ENCODE results near the gene PPP1R7. TPM values are rescaled to one million over a fixed set of nuclear protein-coding genes. Genes with fewer than 3 reads are reported as not detected.

PPP1R7 gene
- total RNA-seq, 1 donor from 2014 or later = 61.5 TPM

GRCh38 chr2:241211276-241211675 lies 61.0 kb downstream of the PPP1R7 start:
- H3K4me3 ChIP-seq = no peak overlapping the region
- H3K4me1 ChIP-seq = no peaks in the 10 kb centered on the region
- no peak for DNase-seq
- H3K27ac ChIP-seq (replicated peaks) = no peak overlapping the region
- H3K36me3 ChIP-seq = no peaks in the 10 kb centered on the region
- no peaks in the 10 kb centered on the region for H3K9me3 ChIP-seq (replicated peaks)
- TF ChIP-seq CTCF (IDR thresholded peaks at IDR 0.05; ENCODE audit: borderline replicate concordance) = no peak
- no peaks in the 10 kb centered on the region for H3K27me3 ChIP-seq (ENCODE audit: low read depth)
- intact Hi-C loops (cut with micrococcal nuclease) = no loop called here

GRCh38 chr2:241213041-241213440 lies 62.8 kb downstream of the PPP1R7 start:
- DNase-seq = no peak
- Histone ChIP-seq H3K36me3 (no peaks in the 10 kb centered on the region), H3K4me3 (no peak overlapping the region), H3K9me3 (replicated peaks) (no peaks in the 10 kb centered on the region), H3K27me3 (ENCODE audit: low read depth) (no peaks in the 10 kb centered on the region), H3K4me1 (no peaks in the 10 kb centered on the region), H3K27ac (replicated peaks) (no peak overlapping the region)
- TF ChIP-seq CTCF (IDR thresholded peaks at IDR 0.05; ENCODE audit: borderline replicate concordance) = no peak
- intact Hi-C loops (cut with micrococcal nuclease) = no loop called here

GRCh38 chr2:241213567-241213966 lies 63.3 kb downstream of the PPP1R7 start:
- Histone ChIP-seq H3K36me3 (no peaks in the 10 kb centered on the region), H3K4me1 (peaks cover 3% of the 10 kb centered on the region), H3K27ac (replicated peaks) (no peak overlapping the region), H3K9me3 (replicated peaks) (no peaks in the 10 kb centered on the region), H3K27me3 (ENCODE audit: low read depth) (no peaks in the 10 kb centered on the region), H3K4me3 (no peak overlapping the region)
- TF ChIP-seq CTCF (IDR thresholded peaks at IDR 0.05; ENCODE audit: borderline replicate concordance) = no peak
- no peak for DNase-seq
- intact Hi-C loops (cut with micrococcal nuclease) = no loop called here

- no peak for DNase-seq
- H3K4me1 ChIP-seq = peaks cover 10% of the 10 kb centered on the region
- no peak overlapping the region for H3K4me3 ChIP-seq
- intact Hi-C loops (cut with micrococcal nuclease) = no loop called here
- H3K27ac ChIP-seq (replicated peaks) = no peak overlapping the region
- H3K36me3 ChIP-seq = no peaks in the 10 kb centered on the region
- no peaks in the 10 kb centered on the region for H3K27me3 ChIP-seq (ENCODE audit: low read depth)
- H3K9me3 ChIP-seq (replicated peaks) = no peaks in the 10 kb centered on the region
- TF ChIP-seq CTCF (IDR thresholded peaks at IDR 0.05; ENCODE audit: borderline replicate concordance) = no peak
These were observed 63.9 kb downstream of the PPP1R7 start for GRCh38 chr2:241214209-241214608.

GRCh38 chr2:241214766-241215165 lies 64.5 kb downstream of the PPP1R7 start:
- no peak for TF ChIP-seq CTCF (IDR thresholded peaks at IDR 0.05; ENCODE audit: borderline replicate concordance)
- Histone ChIP-seq H3K4me1 (peaks cover 13% of the 10 kb centered on the region), H3K27me3 (ENCODE audit: low read depth) (no peaks in the 10 kb centered on the region), H3K4me3 (no peak overlapping the region), H3K27ac (replicated peaks) (no peak overlapping the region), H3K36me3 (no peaks in the 10 kb centered on the region), H3K9me3 (replicated peaks) (no peaks in the 10 kb centered on the region)
- no peak for DNase-seq
- intact Hi-C loops (cut with micrococcal nuclease) = no loop called here

- no peak for DNase-seq
- Histone ChIP-seq H3K4me3 (no peak overlapping the region), H3K36me3 (no peaks in the 10 kb centered on the region), H3K4me1 (peaks cover 13% of the 10 kb centered on the region), H3K27ac (replicated peaks) (no peak overlapping the region), H3K9me3 (replicated peaks) (no peaks in the 10 kb centered on the region), H3K27me3 (ENCODE audit: low read depth) (no peaks in the 10 kb centered on the region)
- intact Hi-C loops (cut with micrococcal nuclease) = no loop called here
- TF ChIP-seq CTCF (IDR thresholded peaks at IDR 0.05; ENCODE audit: borderline replicate concordance) = no peak
These were observed 65.2 kb downstream of the PPP1R7 start for GRCh38 chr2:241215421-241215820.
